ENCODE results near the gene METTL6. TPM values are rescaled to one million over a fixed set of nuclear protein-coding genes. Genes with fewer than 3 reads are reported as not detected.
"Not testable (repeated sequence)": the region's sequence is repeated elsewhere in the genome, so short reads cannot be mapped to it uniquely, and the experiment has no call there.

The METTL6 gene
- total RNA-seq, 1 experiment from 2014 or later, result 23.2 TPM

DNA sequence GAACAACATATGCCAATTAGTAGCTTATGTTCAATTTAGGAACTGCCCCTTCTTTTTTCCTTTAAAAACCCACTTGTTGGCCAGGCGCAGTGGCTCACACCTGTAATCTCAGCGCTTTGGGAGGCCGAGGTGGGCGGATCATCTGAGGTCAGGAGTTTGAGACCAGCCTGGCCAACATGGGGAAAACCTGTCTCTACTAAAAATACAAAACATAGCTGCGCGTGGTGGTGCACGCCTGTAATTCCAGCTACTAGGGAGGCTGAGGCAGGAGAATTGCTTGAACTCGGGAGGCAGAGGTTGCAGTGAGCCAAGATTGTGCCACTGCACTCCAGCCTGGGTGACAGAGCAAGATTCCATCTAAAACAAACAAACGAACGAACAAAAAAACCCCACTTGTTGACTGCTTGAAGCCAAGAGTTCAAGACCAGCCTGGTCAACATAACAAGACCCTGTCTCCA lies 42.1 kb downstream of the METTL6 start:
- H3K4me2 ChIP-seq (ENCODE audit: low read depth, low read length, poor library complexity, severe bottlenecking), result peak overlapping the region; percentile 77
- not testable (repeated sequence) for H3K27ac ChIP-seq (ENCODE audit: low read length); H4K20me1 ChIP-seq (ENCODE audit: insufficient read depth, low read depth, low read length); DNase-seq; H3K36me3 ChIP-seq (ENCODE audit: insufficient read depth, low read length); H3K9ac ChIP-seq (ENCODE audit: low read length); H2AFZ ChIP-seq (ENCODE audit: low read length); H3K9me2 ChIP-seq (replicated peaks; ENCODE audit: insufficient read depth, low read length); H3K9me3 ChIP-seq (ENCODE audit: low read length); H3K79me2 ChIP-seq (ENCODE audit: low read length)
- peaks cover 10% of the 10 kb centered on the region for H3K27me3 ChIP-seq (ENCODE audit: low read length)
- 0 out of 2 replicates have a peak overlapping the region, but pooled peaks have one; percentile 38 for H3K4me3 ChIP-seq (ENCODE audit: low read length)
- peaks cover 28% of the 10 kb centered on the region for H3K4me1 ChIP-seq (ENCODE audit: low read length)

DNA sequence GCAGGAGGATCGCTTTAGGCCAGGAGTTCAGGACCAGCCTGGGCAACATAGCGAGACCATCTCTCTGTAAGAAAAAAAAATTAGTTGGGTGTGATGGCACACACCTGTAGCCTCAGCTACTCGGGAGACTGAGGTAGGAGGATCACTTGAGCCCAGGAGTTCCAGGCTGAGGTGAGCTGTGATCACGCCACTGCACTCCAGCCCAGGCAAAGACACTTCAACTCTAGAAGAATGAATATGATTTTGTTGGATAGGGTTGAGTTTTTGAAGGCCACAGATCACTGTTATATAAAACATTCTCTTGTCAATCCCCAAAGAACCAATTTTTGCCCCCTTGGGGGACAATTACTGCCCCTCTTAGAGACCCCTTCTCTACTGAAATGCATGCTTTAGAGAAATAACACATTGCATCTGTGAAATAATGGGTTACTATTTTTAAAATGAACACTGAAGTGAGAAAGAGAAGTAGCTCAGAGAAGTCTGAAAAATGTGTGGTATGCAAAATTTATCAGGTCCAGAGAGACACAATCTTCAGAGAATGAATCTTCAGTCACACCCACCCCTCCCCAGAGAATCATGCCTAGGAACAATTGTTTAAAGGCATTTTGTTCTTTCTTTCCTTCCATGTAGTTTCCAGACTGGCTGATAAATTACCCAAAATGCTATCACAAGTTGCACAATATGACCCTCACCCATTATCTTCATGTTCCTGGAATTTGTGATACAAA lies 42.7 kb downstream of the METTL6 start:
- Histone ChIP-seq H3K36me3 (ENCODE audit: insufficient read depth, low read length) (no peaks in the 10 kb centered on the region), H3K79me2 (ENCODE audit: low read length) (no peaks in the 10 kb centered on the region), H3K9ac (ENCODE audit: low read length) (no peak overlapping the region), H3K4me2 (ENCODE audit: low read depth, low read length, poor library complexity, severe bottlenecking) (peak overlapping the region; percentile 77), H4K20me1 (ENCODE audit: insufficient read depth, low read depth, low read length) (no peaks in the 10 kb centered on the region; the same call in 1 of the 2 replicates), H3K4me3 (ENCODE audit: low read length) (peak overlapping the region; percentile 38), H2AFZ (ENCODE audit: low read length) (no peak overlapping the region), H3K9me3 (ENCODE audit: low read length) (0 out of 2 replicates have a peak, but pooled peaks cover 5% of the 10 kb centered on the region), H3K9me2 (replicated peaks; ENCODE audit: insufficient read depth, low read length) (no peaks in the 10 kb centered on the region), H3K4me1 (ENCODE audit: low read length) (peaks cover 28% of the 10 kb centered on the region), H3K27me3 (ENCODE audit: low read length) (peaks cover 10% of the 10 kb centered on the region), H3K27ac (ENCODE audit: low read length) (peak overlapping the region; percentile 56)
- DNase-seq, result peak; percentile 87

- peaks cover 33% of the 10 kb centered on the region for H3K4me1 ChIP-seq (ENCODE audit: low read length)
- no peak overlapping the region for H3K4me2 ChIP-seq (ENCODE audit: low read depth, low read length, poor library complexity, severe bottlenecking)
- no peaks in the 10 kb centered on the region; the same call in 1 of the 2 replicates for H4K20me1 ChIP-seq (ENCODE audit: insufficient read depth, low read depth, low read length)
- no peaks in the 10 kb centered on the region for H3K36me3 ChIP-seq (ENCODE audit: insufficient read depth, low read length)
- no peaks in the 10 kb centered on the region for H3K9me2 ChIP-seq (replicated peaks; ENCODE audit: insufficient read depth, low read length)
- H2AFZ ChIP-seq (ENCODE audit: low read length), result no peak overlapping the region
- H3K27me3 ChIP-seq (ENCODE audit: low read length), result peaks cover 10% of the 10 kb centered on the region
- H3K9ac ChIP-seq (ENCODE audit: low read length), result no peak overlapping the region
- no peak overlapping the region for H3K27ac ChIP-seq (ENCODE audit: low read length)
- H3K79me2 ChIP-seq (ENCODE audit: low read length), result no peaks in the 10 kb centered on the region
- H3K4me3 ChIP-seq (ENCODE audit: low read length), result no peak overlapping the region
- 0 out of 2 replicates have a peak, but pooled peaks cover 5% of the 10 kb centered on the region for H3K9me3 ChIP-seq (ENCODE audit: low read length)
- DNase-seq, result no peak
These were observed 44.9 kb downstream of the METTL6 start for GRCh38 chr3:15382405-15382923.

GRCh38 chr3:15380980-15381890 lies 46.1 kb downstream of the METTL6 start:
- H2AFZ ChIP-seq (ENCODE audit: low read length), result no peak overlapping the region
- no peaks in the 10 kb centered on the region for H3K79me2 ChIP-seq (ENCODE audit: low read length)
- H3K27ac ChIP-seq (ENCODE audit: low read length), result no peak overlapping the region
- peaks cover 32% of the 10 kb centered on the region for H3K4me1 ChIP-seq (ENCODE audit: low read length)
- no peaks in the 10 kb centered on the region for H3K36me3 ChIP-seq (ENCODE audit: insufficient read depth, low read length)
- peaks cover 6% of the 10 kb centered on the region; the same call in 1 of the 2 replicates for H3K27me3 ChIP-seq (ENCODE audit: low read length)
- H3K4me3 ChIP-seq (ENCODE audit: low read length), result no peak overlapping the region
- H3K9ac ChIP-seq (ENCODE audit: low read length), result no peak overlapping the region
- no peaks in the 10 kb centered on the region; the same call in 1 of the 2 replicates for H4K20me1 ChIP-seq (ENCODE audit: insufficient read depth, low read depth, low read length)
- H3K4me2 ChIP-seq (ENCODE audit: low read depth, low read length, poor library complexity, severe bottlenecking), result no peak overlapping the region
- H3K9me3 ChIP-seq (ENCODE audit: low read length), result 0 out of 2 replicates have a peak, but pooled peaks cover 5% of the 10 kb centered on the region
- H3K9me2 ChIP-seq (replicated peaks; ENCODE audit: insufficient read depth, low read length), result no peaks in the 10 kb centered on the region
- no peak for DNase-seq

DNA sequence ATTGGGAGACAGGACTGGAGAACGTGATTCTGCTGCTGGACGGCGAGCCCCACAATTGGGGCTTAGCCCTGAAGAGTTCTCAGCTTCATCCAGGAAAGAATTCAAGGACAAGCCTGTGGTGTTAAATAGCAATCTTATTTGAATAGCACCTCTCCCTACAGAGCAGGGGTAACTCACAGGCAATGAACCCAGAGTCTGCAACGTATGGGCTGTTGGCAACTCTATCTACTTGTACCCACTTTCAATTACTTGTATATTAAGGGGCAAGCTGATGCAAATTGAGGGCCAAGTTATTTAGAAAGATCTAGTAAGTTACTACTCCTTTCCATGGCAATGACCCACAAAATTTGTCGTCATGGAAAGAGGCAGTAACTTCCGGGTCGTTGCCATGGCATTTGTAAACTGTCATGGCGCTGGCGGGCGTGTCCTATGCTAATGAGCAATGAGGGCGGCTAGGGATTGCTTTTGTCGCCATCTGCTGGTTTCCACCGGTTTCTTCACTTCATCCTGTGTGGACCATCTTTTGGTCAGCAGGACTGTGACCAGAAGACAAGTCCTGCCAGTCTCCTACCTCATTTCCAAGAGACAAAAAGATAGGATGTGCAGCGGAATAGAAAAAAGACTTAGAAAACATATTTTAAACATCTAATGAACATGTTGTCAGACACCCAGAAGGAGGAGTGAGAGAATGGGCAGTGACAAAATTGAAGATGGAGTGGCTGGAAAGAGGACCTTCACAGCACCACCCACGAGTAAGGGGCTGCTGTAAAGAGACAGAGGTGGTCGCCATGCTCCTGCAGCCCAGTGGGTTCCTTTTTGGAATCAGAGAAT lies 49.2 kb downstream of the METTL6 start:
- no peaks in the 10 kb centered on the region for H3K36me3 ChIP-seq (ENCODE audit: insufficient read depth, low read length)
- H3K27ac ChIP-seq (ENCODE audit: low read length), result no peak overlapping the region
- H3K4me2 ChIP-seq (ENCODE audit: low read depth, low read length, poor library complexity, severe bottlenecking), result peak overlapping the region; percentile 51
- H3K9me3 ChIP-seq (ENCODE audit: low read length), result no peaks in the 10 kb centered on the region
- H4K20me1 ChIP-seq (ENCODE audit: insufficient read depth, low read depth, low read length), result no peaks in the 10 kb centered on the region; the same call in 1 of the 2 replicates
- DNase-seq, result peak; percentile 97
- no peaks in the 10 kb centered on the region for H3K27me3 ChIP-seq (ENCODE audit: low read length)
- H3K9ac ChIP-seq (ENCODE audit: low read length), result no peak overlapping the region
- peaks cover 5% of the 10 kb centered on the region for H3K4me1 ChIP-seq (ENCODE audit: low read length)
- no peaks in the 10 kb centered on the region for H3K79me2 ChIP-seq (ENCODE audit: low read length)
- peak overlapping the region; percentile 39; the same call in 1 of the 2 replicates for H3K4me3 ChIP-seq (ENCODE audit: low read length)
- peak overlapping the region; percentile 99 for H2AFZ ChIP-seq (ENCODE audit: low read length)
- H3K9me2 ChIP-seq (replicated peaks; ENCODE audit: insufficient read depth, low read length), result no peaks in the 10 kb centered on the region

DNA sequence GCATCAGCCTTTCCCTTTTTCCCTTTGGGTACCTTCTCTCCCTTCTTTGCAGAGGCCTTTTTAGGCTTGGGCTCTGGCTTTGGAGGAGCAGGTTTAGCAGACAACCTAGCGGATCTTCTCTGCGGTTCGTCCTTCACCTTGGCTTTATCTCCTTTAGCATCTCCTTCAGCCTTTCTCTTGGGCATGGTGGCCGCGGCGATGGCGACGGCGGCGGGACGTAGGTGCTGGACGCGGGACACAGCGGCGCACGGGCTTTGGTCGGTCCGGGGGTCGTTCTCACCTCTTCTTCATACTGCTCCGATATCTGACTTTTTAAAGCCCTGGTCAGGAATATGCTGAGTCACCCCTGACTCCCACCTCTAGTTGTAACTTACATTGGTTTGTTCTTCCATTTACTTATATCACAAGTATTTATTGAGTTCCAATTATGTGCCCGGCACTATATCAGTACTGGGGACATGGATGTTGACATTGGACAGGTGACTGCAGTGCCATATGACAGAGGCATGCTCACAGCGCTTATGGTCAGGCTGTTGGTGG lies 51.8 kb downstream of the METTL6 start:
- H3K27me3 ChIP-seq (ENCODE audit: low read length), result no peaks in the 10 kb centered on the region
- no peaks in the 10 kb centered on the region for H4K20me1 ChIP-seq (ENCODE audit: insufficient read depth, low read depth, low read length)
- H3K79me2 ChIP-seq (ENCODE audit: low read length), result no peaks in the 10 kb centered on the region
- H3K27ac ChIP-seq (ENCODE audit: low read length), result no peak overlapping the region
- no peak overlapping the region for H2AFZ ChIP-seq (ENCODE audit: low read length)
- no peak overlapping the region for H3K4me3 ChIP-seq (ENCODE audit: low read length)
- H3K9ac ChIP-seq (ENCODE audit: low read length), result no peak overlapping the region
- peaks cover 5% of the 10 kb centered on the region for H3K4me1 ChIP-seq (ENCODE audit: low read length)
- no peaks in the 10 kb centered on the region for H3K9me3 ChIP-seq (ENCODE audit: low read length)
- DNase-seq, result no peak
- H3K36me3 ChIP-seq (ENCODE audit: insufficient read depth, low read length), result no peaks in the 10 kb centered on the region
- H3K4me2 ChIP-seq (ENCODE audit: low read depth, low read length, poor library complexity, severe bottlenecking), result no peak overlapping the region
- no peaks in the 10 kb centered on the region for H3K9me2 ChIP-seq (replicated peaks; ENCODE audit: insufficient read depth, low read length)

DNA sequence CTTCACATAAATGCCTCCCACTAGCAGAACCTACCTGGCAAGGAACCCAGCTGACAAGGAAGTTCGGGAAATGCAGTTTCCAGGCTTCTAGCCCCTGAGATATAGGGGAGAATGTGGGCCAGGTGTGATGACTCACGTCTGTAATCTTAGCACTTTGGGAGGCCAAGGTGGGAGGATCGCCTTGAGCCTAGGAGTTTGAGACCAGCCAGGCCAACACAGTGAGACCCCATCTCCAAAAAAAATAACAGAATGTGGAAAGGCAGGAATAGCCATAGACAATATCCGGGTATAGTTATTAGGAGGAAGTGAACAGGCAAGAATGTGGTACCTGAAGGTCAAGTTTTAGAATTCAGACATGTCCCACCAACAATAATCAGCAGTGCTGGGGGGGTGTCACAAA lies 54.4 kb downstream of the METTL6 start:
- Histone ChIP-seq H3K4me2 (ENCODE audit: low read depth, low read length, poor library complexity, severe bottlenecking) (no peak overlapping the region), H3K27me3 (ENCODE audit: low read length) (no peaks in the 10 kb centered on the region), H4K20me1 (ENCODE audit: insufficient read depth, low read depth, low read length) (no peaks in the 10 kb centered on the region), H3K36me3 (ENCODE audit: insufficient read depth, low read length) (no peaks in the 10 kb centered on the region), H3K9me3 (ENCODE audit: low read length) (no peaks in the 10 kb centered on the region), H3K79me2 (ENCODE audit: low read length) (no peaks in the 10 kb centered on the region), H2AFZ (ENCODE audit: low read length) (no peak overlapping the region), H3K9me2 (replicated peaks; ENCODE audit: insufficient read depth, low read length) (no peaks in the 10 kb centered on the region), H3K9ac (ENCODE audit: low read length) (no peak overlapping the region), H3K4me1 (ENCODE audit: low read length) (peaks cover 3% of the 10 kb centered on the region), H3K27ac (ENCODE audit: low read length) (no peak overlapping the region), H3K4me3 (ENCODE audit: low read length) (no peak overlapping the region)
- no peak for DNase-seq
